NCI-H2029 treated with DMSO at 0.1 percent for 48 hours (cell line): ENCODE data around the gene PGAP3.

Experiments
- DNase-seq: peaks from one replicate; lab custom pipeline; 2025; lab: John Stamatoyannopoulos, UW

Gene PGAP3

GRCh38 chr17:39672522-39673334 lies 15.1 kb downstream of the PGAP3 start:
- no peak for DNase-seq

- no peak for DNase-seq
Observed at GRCh38 chr17:39671651-39672521, 16.0 kb downstream of the PGAP3 start.

GRCh38 chr17:39670746-39671145 lies 17.1 kb downstream of the PGAP3 start:
- no peak for DNase-seq

- no peak for DNase-seq
Observed at GRCh38 chr17:39669897-39670735, 17.7 kb downstream of the PGAP3 start.

- DNase-seq, result no peak
Observed at GRCh38 chr17:39667945-39668924, 19.6 kb downstream of the PGAP3 start, which contains the start of gene PNMT. Gene PNMT, plus strand, starts transcription at chr17:39668453. Its CDS starts 23 bp downstream, at chr17:39668476.

- no peak for DNase-seq
Observed at GRCh38 chr17:39667262-39667944, 20.5 kb downstream of the PGAP3 start.

- no peak for DNase-seq
Observed at GRCh38 chr17:39666601-39667261, 21.1 kb downstream of the PGAP3 start.

GRCh38 chr17:39666231-39666600 lies 21.6 kb downstream of the PGAP3 start:
- no peak for DNase-seq

GRCh38 chr17:39665642-39666224 lies 22.1 kb downstream of the PGAP3 start:
- no peak for DNase-seq

GRCh38 chr17:39664581-39665561 lies 23.0 kb downstream of the PGAP3 start, which contains the start of gene TCAP:
Gene TCAP, plus strand, starts transcription at chr17:39665349. Its CDS starts 11 bp downstream, at chr17:39665360.
- no peak for DNase-seq

GRCh38 chr17:39663688-39664580 lies 23.9 kb downstream of the PGAP3 start:
- no peak for DNase-seq

- DNase-seq, result no peak
Observed at GRCh38 chr17:39663340-39663687, 24.5 kb downstream of the PGAP3 start.

GRCh38 chr17:39662551-39663339 lies 25.1 kb downstream of the PGAP3 start:
- no peak for DNase-seq

GRCh38 chr17:39661744-39662541 lies 25.9 kb downstream of the PGAP3 start:
- DNase-seq, result no peak
